ENCODE results near the gene MYH14. TPM values are rescaled to one million over a fixed set of nuclear protein-coding genes. Genes with fewer than 3 reads are reported as not detected.

The MYH14 gene
- total and polyA plus RNA-seq, 2 of the 4 experiments (the other 2 are of a cell fraction): not detected

- H3K9ac ChIP-seq (ENCODE audit: low read depth, low read length): no peak overlapping the region
- no peak overlapping the region for H3K4me3 ChIP-seq (ENCODE audit: insufficient read depth, low read depth, low read length)
- no peak for DNase-seq
- no peak overlapping the region for H3K27ac ChIP-seq (ENCODE audit: insufficient read depth, low read length)
- no peak overlapping the region for H3K18ac ChIP-seq (ENCODE audit: low read depth, low read length)
- no peak overlapping the region for H3K56ac ChIP-seq (ENCODE audit: extremely low read depth, insufficient read depth, low read length)
- 49% methylated on average over 2 of the region's 2 CpGs; no CpG with 5 or more reads in 1 of the 2 experiments for WGBS, 2 experiments (ENCODE audit: extremely low coverage in 2 of 2, insufficient read length in 1 of 2)
- in situ Hi-C loops (cut with MboI; ENCODE audit: low sequenced_read_pairs) (no loop called here), intact Hi-C loops (cut with micrococcal nuclease) (no loop called here), dilution Hi-C loops (cut with HindIII; ENCODE audit: low sequenced_read_pairs, unreplicated experiment) (no loop called here)
- no peak overlapping the region for H4K5ac ChIP-seq (ENCODE audit: low read depth, low read length)
- CTCF ChIA-PET: no interaction called here
- H2BK120ac ChIP-seq (ENCODE audit: low read depth, low read length): no peak overlapping the region
- H3K79me1 ChIP-seq (ENCODE audit: low read depth in 1 of 2, low read length in 2 of 2): no peaks in the 10 kb centered on the region
- no peak overlapping the region for H3K23ac ChIP-seq (ENCODE audit: low read depth, low read length)
- no peak overlapping the region for H2AK9ac ChIP-seq (replicated peaks; ENCODE audit: low read depth, low read length, poor library complexity)
- H3K36me3 ChIP-seq (ENCODE audit: control insufficient read depth, insufficient read depth, low read length): no peaks in the 10 kb centered on the region
- no peak overlapping the region for H2AFZ ChIP-seq (replicated peaks; ENCODE audit: low read length, poor library complexity)
- no peak overlapping the region for H3K14ac ChIP-seq (replicated peaks; ENCODE audit: low read depth, low read length)
- no peaks in the 10 kb centered on the region for H3K4me1 ChIP-seq (ENCODE audit: control insufficient read depth, insufficient read depth, low read length)
- POLR2A ChIA-PET (ENCODE audit: unreplicated experiment): no interaction called here
- no peak overlapping the region for H2AK5ac ChIP-seq (ENCODE audit: low read depth, low read length)
- H4K8ac ChIP-seq (ENCODE audit: low read depth in 2 of 2, low read length in 2 of 2): no peak overlapping the region
- no peak overlapping the region for H4K91ac ChIP-seq (ENCODE audit: insufficient read depth, low read depth, low read length)
- peaks cover 9% of the 10 kb centered on the region for H3K9me3 ChIP-seq (ENCODE audit: control insufficient read depth, insufficient read depth, low read length)
- ATAC-seq (ENCODE audit: low read depth): no peak
- BruUV-seq (replicated peaks): no TSS peak
- no peaks in the 10 kb centered on the region for H3K9me1 ChIP-seq (ENCODE audit: insufficient read depth, low read length)
- no peak overlapping the region for H2BK5ac ChIP-seq (ENCODE audit: low read depth, low read length, poor library complexity, severe bottlenecking)
- no peak overlapping the region for H3K4ac ChIP-seq (ENCODE audit: low read depth, low read length)
- no peaks in the 10 kb centered on the region for H4K20me1 ChIP-seq (ENCODE audit: insufficient read depth, low read length)
- H2BK15ac ChIP-seq (ENCODE audit: low read depth, low read length): no peak overlapping the region
- no peak overlapping the region for H3K4me2 ChIP-seq (ENCODE audit: low read depth, low read length)
- no peak overlapping the region for H2BK20ac ChIP-seq (ENCODE audit: low read depth, low read length)
- no peak for TF ChIP-seq FOS (IDR thresholded peaks at IDR 0.05; ENCODE audit: low read depth, low read length)
- TF ChIP-seq MAFK (IDR thresholded peaks at IDR 0.05; ENCODE audit: low read depth, low read length): no peak
- TF ChIP-seq MAZ (IDR thresholded peaks at IDR 0.05; ENCODE audit: borderline replicate concordance, low read depth, low read length): no peak
- TF ChIP-seq NFE2L2 (IDR thresholded peaks at IDR 0.05; ENCODE audit: low read depth, low read length): no peak
- no peak for TF ChIP-seq CEBPB (IDR thresholded peaks at IDR 0.05; ENCODE audit: low read depth, low read length)
- no peak for TF ChIP-seq ELK1 (IDR thresholded peaks at IDR 0.05; ENCODE audit: borderline replicate concordance, low read depth, low read length)
- TF ChIP-seq, protein P1, sequence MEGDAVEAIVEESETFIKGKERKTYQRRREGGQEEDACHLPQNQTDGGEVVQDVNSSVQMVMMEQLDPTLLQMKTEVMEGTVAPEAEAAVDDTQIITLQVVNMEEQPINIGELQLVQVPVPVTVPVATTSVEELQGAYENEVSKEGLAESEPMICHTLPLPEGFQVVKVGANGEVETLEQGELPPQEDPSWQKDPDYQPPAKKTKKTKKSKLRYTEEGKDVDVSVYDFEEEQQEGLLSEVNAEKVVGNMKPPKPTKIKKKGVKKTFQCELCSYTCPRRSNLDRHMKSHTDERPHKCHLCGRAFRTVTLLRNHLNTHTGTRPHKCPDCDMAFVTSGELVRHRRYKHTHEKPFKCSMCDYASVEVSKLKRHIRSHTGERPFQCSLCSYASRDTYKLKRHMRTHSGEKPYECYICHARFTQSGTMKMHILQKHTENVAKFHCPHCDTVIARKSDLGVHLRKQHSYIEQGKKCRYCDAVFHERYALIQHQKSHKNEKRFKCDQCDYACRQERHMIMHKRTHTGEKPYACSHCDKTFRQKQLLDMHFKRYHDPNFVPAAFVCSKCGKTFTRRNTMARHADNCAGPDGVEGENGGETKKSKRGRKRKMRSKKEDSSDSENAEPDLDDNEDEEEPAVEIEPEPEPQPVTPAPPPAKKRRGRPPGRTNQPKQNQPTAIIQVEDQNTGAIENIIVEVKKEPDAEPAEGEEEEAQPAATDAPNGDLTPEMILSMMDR (conservative IDR thresholded peaks at IDR 0.05; ENCODE audit: low read depth, low read length): no peak
- TF ChIP-seq, protein P2, sequence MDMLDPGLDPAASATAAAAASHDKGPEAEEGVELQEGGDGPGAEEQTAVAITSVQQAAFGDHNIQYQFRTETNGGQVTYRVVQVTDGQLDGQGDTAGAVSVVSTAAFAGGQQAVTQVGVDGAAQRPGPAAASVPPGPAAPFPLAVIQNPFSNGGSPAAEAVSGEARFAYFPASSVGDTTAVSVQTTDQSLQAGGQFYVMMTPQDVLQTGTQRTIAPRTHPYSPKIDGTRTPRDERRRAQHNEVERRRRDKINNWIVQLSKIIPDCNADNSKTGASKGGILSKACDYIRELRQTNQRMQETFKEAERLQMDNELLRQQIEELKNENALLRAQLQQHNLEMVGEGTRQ (IDR thresholded peaks at IDR 0.05; ENCODE audit: low read depth, low read length): no peak
- TF ChIP-seq RCOR1 (IDR thresholded peaks at IDR 0.05; ENCODE audit: insufficient replicate concordance, low read length): no peak
- no peak for TF ChIP-seq MXI1 (IDR thresholded peaks at IDR 0.05; ENCODE audit: borderline replicate concordance, low read depth, low read length)
- TF ChIP-seq POLR2A (IDR thresholded peaks at IDR 0.05; ENCODE audit: low read depth, low read length): no peak
- TF ChIP-seq BHLHE40 (IDR thresholded peaks at IDR 0.05; ENCODE audit: low read depth, low read length): no peak
- H3K27me3 ChIP-seq (ENCODE audit: control insufficient read depth, insufficient read depth, low read length): no peaks in the 10 kb centered on the region
Observed at GRCh38 chr19:50159078-50159477, 44.3 kb upstream of the MYH14 start.

Data from IMR-90 (cell line).